ENCODE results near the gene OSBPL9.
"Not testable (repeated sequence)": the region's sequence is repeated elsewhere in the genome, so short reads cannot be mapped to it uniquely, and the experiment has no call there.

OSBPL9 gene

DNA sequence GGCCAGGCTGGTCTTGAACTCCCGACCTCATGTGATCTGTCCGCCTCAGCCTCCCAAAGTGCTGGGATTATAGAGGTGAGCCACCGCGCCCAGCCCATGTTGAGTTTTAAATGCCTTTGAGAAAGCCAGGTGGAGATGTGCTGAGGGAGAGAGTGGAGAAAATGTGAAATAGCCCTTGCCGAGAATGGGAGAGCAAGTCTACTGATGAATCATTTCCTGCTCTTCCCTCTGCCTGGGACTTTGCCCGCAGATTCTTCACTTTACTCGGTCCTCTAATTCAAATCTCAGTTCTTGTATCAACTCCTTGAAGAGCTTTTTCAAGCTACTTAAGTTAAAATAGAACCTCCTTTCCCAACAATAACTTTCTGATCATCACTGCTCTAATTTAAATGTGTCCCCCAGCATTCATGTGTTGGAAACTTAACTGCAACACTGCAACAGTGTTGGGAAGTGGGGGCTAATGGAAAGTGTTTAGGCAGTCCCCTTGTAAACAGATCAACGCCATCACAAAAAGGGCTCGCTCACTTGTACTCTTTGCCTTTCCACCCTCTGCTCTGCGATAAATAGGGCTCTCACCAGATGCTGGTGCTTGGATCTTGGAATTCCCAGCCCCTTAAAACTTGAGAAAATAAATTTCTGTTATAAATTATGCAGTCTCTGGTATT, 27.8 kb downstream of the OSBPL9 start:
- H3K4me3 ChIP-seq (ENCODE audit: low read depth, low read length, poor library complexity, severe bottlenecking) = no peak overlapping the region
- H3K9me2 ChIP-seq (ENCODE audit: low read depth, low read length) = no peaks in the 10 kb centered on the region
- H3K4me2 ChIP-seq (ENCODE audit: low read length) = no peak overlapping the region
- TF ChIP-seq, protein P1, sequence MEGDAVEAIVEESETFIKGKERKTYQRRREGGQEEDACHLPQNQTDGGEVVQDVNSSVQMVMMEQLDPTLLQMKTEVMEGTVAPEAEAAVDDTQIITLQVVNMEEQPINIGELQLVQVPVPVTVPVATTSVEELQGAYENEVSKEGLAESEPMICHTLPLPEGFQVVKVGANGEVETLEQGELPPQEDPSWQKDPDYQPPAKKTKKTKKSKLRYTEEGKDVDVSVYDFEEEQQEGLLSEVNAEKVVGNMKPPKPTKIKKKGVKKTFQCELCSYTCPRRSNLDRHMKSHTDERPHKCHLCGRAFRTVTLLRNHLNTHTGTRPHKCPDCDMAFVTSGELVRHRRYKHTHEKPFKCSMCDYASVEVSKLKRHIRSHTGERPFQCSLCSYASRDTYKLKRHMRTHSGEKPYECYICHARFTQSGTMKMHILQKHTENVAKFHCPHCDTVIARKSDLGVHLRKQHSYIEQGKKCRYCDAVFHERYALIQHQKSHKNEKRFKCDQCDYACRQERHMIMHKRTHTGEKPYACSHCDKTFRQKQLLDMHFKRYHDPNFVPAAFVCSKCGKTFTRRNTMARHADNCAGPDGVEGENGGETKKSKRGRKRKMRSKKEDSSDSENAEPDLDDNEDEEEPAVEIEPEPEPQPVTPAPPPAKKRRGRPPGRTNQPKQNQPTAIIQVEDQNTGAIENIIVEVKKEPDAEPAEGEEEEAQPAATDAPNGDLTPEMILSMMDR (IDR thresholded peaks at IDR 0.05; ENCODE audit: low read length) = no peak
- TF ChIP-seq EZH2 (IDR thresholded peaks at IDR 0.05; ENCODE audit: borderline replicate concordance, low read length) = no peak
- no peak overlapping the region for H3K27ac ChIP-seq (ENCODE audit: low read depth, low read length, poor library complexity, severe bottlenecking)
- H4K20me1 ChIP-seq (ENCODE audit: insufficient read depth, low read length) = no peaks in the 10 kb centered on the region
- H3K4me1 ChIP-seq (ENCODE audit: insufficient read depth, low read length, severe bottlenecking) = no peaks in the 10 kb centered on the region
- H3K36me3 ChIP-seq (ENCODE audit: insufficient read depth, low read length) = no peaks in the 10 kb centered on the region
- no peaks in the 10 kb centered on the region for H3F3A ChIP-seq (ENCODE audit: insufficient read depth, low read length)
- H3K27me3 ChIP-seq (ENCODE audit: insufficient read depth, low read length) = no peaks in the 10 kb centered on the region
- no peak overlapping the region for H3K9ac ChIP-seq (ENCODE audit: low read length)
- no peaks in the 10 kb centered on the region for H3K9me3 ChIP-seq (ENCODE audit: low read length)
- no peak overlapping the region for H2AFZ ChIP-seq (ENCODE audit: low read length)
- no peaks in the 10 kb centered on the region for H3K79me2 ChIP-seq (ENCODE audit: insufficient read depth, low read length)

DNA sequence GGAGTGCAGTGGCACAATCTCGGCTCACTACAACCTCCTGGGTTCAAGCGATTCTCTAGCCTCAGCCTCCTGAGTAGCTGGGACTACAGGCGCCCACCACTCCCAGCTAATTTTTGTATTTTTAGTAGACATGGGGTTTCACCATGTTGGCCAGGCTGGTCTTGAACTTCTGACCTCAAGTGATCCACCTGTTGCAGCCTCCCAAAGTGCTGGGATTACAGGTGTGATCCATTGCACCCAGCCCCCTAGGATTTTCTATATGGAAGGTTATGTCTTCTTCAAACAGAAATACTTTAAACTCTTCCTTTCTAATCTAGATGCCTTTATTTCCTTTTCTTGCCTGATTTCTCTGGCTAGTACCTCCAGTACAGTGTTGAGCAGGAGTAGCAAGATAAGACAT, 29.7 kb downstream of the OSBPL9 start:
- H4K20me1 ChIP-seq (ENCODE audit: insufficient read depth, low read length); H3K27ac ChIP-seq (ENCODE audit: low read depth, low read length, poor library complexity, severe bottlenecking); H3K9me3 ChIP-seq (ENCODE audit: low read length); H3K9me2 ChIP-seq (ENCODE audit: low read depth, low read length); H3K36me3 ChIP-seq (ENCODE audit: insufficient read depth, low read length); H3F3A ChIP-seq (ENCODE audit: insufficient read depth, low read length); H3K4me3 ChIP-seq (ENCODE audit: low read depth, low read length, poor library complexity, severe bottlenecking); H3K9ac ChIP-seq (ENCODE audit: low read length); H2AFZ ChIP-seq (ENCODE audit: low read length); H3K4me2 ChIP-seq (ENCODE audit: low read length); H3K27me3 ChIP-seq (ENCODE audit: insufficient read depth, low read length); H3K4me1 ChIP-seq (ENCODE audit: insufficient read depth, low read length, severe bottlenecking); H3K79me2 ChIP-seq (ENCODE audit: insufficient read depth, low read length): not testable (repeated sequence)

- H3K27ac ChIP-seq (ENCODE audit: low read depth, low read length, poor library complexity, severe bottlenecking) = no peak overlapping the region
- H3K79me2 ChIP-seq (ENCODE audit: insufficient read depth, low read length) = no peaks in the 10 kb centered on the region
- no peaks in the 10 kb centered on the region for H4K20me1 ChIP-seq (ENCODE audit: insufficient read depth, low read length)
- TF ChIP-seq, protein P1 (IDR thresholded peaks at IDR 0.05; ENCODE audit: low read length) = no peak
- TF ChIP-seq EZH2 (IDR thresholded peaks at IDR 0.05; ENCODE audit: borderline replicate concordance, low read length) = no peak
- H3K9me3 ChIP-seq (ENCODE audit: low read length) = no peaks in the 10 kb centered on the region
- H3K9me2 ChIP-seq (ENCODE audit: low read depth, low read length) = no peaks in the 10 kb centered on the region
- no peaks in the 10 kb centered on the region for H3K4me1 ChIP-seq (ENCODE audit: insufficient read depth, low read length, severe bottlenecking)
- H3K4me3 ChIP-seq (ENCODE audit: low read depth, low read length, poor library complexity, severe bottlenecking) = no peak overlapping the region
- no peak overlapping the region for H3K4me2 ChIP-seq (ENCODE audit: low read length)
- no peak overlapping the region for H3K9ac ChIP-seq (ENCODE audit: low read length)
- no peaks in the 10 kb centered on the region for H3K27me3 ChIP-seq (ENCODE audit: insufficient read depth, low read length)
- H3K36me3 ChIP-seq (ENCODE audit: insufficient read depth, low read length) = no peaks in the 10 kb centered on the region
- H3F3A ChIP-seq (ENCODE audit: insufficient read depth, low read length) = no peaks in the 10 kb centered on the region
- no peak overlapping the region for H2AFZ ChIP-seq (ENCODE audit: low read length)
Observed at GRCh38 chr1:51648180-51649109, 31.6 kb downstream of the OSBPL9 start.

Data from OCI-LY1 (cell line).